T-helper 2 cell (primary cell): ENCODE data around the gene RELT.

Experiments
- DNase-seq, 5 experiments: peaks; one replicate each; pipeline versions ENCODE4 v3.0.0 to v3.0.0-alpha.2; 2012 to 2022

RELT gene

GRCh38 chr11:73439002-73439843, 63.0 kb downstream of the RELT start:
- DNase-seq: no peak

DNA sequence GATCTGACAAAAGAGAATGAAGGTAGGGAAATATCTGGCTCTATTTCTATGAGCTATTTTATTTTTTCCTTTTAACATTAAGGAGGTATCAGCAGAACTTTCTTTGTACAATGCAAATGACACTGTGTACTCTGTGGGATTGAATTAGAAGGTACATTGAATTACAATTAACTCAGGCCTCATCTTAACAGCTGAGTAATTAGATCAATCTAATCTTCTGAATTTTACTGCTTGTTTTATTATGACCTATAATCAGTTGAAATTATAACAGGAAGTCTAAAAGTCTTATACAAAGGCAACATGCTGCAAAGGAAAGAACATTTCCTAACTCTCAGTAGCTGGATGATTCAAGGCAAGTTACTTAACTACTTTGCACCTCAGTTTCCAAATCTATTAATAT, 69.8 kb downstream of the RELT start:
- no peak for DNase-seq

DNA sequence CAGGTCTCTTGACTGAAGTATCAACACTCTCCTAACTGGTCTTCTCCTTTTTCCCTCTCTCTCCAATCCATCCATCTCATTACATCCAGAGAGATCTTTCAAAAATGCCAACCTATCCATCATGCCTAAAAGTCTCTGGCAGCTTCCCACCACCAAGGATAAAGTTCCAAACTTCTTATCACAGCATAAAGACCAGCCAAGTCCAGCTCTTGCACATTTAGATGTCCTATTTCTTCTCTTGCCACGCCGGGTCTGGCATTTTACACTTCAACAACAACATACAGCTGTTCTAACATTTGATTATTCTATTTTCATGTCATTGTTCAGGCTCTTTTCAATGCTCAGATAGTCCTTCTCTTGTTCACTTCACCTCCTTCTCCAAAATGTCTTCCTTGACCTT, 70.6 kb downstream of the RELT start:
- no peak for DNase-seq
